HepG2 (cell line): ENCODE data around the gene CNPPD1. TPM values are rescaled to one million over a fixed set of nuclear protein-coding genes. Genes with fewer than 3 reads are reported as not detected.

ENCODE experiments used
- NFYC ChIP-seq: IDR thresholded peaks from 2 replicates; pipeline ENCODE4 v1.6.1; 2016; ENCODE audit warnings: missing genetic modification reagents, missing compliant biosample characterization
- NRL ChIP-seq: sonication (generic); formaldehyde crosslinking; IDR thresholded peaks from 2 replicates; pipeline ENCODE4 v1.5.0; 2020; ENCODE audit warnings: missing genetic modification reagents, mild to moderate bottlenecking, moderate library complexity, borderline replicate concordance
- TSC22D2 ChIP-seq: sonication (generic); formaldehyde crosslinking; IDR thresholded peaks from 2 replicates; pipeline ENCODE4 v1.5.1; 2020; ENCODE audit warnings: missing genetic modification reagents, mild to moderate bottlenecking, borderline replicate concordance
- ZNF274 ChIP-seq: sonication (generic); formaldehyde crosslinking; IDR thresholded peaks from 2 replicates; pipeline ENCODE4 v1.5.1; 2020; ENCODE audit warnings: mild to moderate bottlenecking, missing genetic modification reagents
- ZNF788 ChIP-seq: sonication (generic); formaldehyde crosslinking; IDR thresholded peaks from 2 replicates; pipeline ENCODE4 v1.5.0; 2020; ENCODE audit warnings: mild to moderate bottlenecking, missing genetic modification reagents, borderline replicate concordance
- polyA plus RNA-seq, 8 experiments: library from polyadenylated mRNA; depleted of rRNA in 3 of 8; stranded (reverse) in 7 of 8; unstranded in 1 of 8; fragments of >200 nt; fragmentation: Illumina TruSeq in 4 of 8; extraction: Trizol in 4 of 8; gene quantifications; 2 replicates each; pipeline versions ENCODE4 v1.2.1 to v1.2.3, GENCODE V29; 2011 to 2016; ENCODE audit warnings: low read depth in 4 of 8, missing spikeins in 1 of 8, mixed read lengths in 1 of 8; ENCODE audit not compliant: insufficient read depth in 1 of 8
- total RNA-seq, 5 experiments: library from RNA; depleted of rRNA; stranded (reverse); fragments of >200 nt; fragmentation: Illumina TruSeq; extraction: Trizol; gene quantifications; 2 replicates each; pipeline ENCODE4 v1.2.3, GENCODE V29; 2016; ENCODE audit warnings: low read depth in 1 of 5
- TF ChIP-seq, protein P1 (sequence below): sonication (generic); formaldehyde crosslinking; conservative IDR thresholded peaks from 2 replicates; pipeline ENCODE4 v1.4.0; 2020; ENCODE audit warnings: mild to moderate bottlenecking, missing genetic modification reagents, moderate library complexity
- TF ChIP-seq, protein P2 (sequence below), 2 experiments: sonication (generic) in 1 of 2; formaldehyde crosslinking in 1 of 2; IDR thresholded peaks; 2 replicates each; pipeline versions ENCODE4 v1.4.0 to v1.6.1; 2016 to 2020; ENCODE audit warnings: borderline replicate concordance in 1 of 2, low read depth in 1 of 2, mild to moderate bottlenecking in 1 of 2, missing genetic modification reagents in 1 of 2
- TF ChIP-seq, protein P3 (sequence below): sonication (generic); formaldehyde crosslinking; IDR thresholded peaks from 2 replicates; pipeline ENCODE4 v1.4.0; 2020; ENCODE audit warnings: missing genetic modification reagents, low read depth, mild to moderate bottlenecking, borderline replicate concordance

Gene CNPPD1
- total and polyA plus RNA-seq, 2 of the 13 experiments (the other 11 are each of a cell fraction or from before 2014, with no cell fraction given): 35.5 to 49.4 TPM

DNA sequence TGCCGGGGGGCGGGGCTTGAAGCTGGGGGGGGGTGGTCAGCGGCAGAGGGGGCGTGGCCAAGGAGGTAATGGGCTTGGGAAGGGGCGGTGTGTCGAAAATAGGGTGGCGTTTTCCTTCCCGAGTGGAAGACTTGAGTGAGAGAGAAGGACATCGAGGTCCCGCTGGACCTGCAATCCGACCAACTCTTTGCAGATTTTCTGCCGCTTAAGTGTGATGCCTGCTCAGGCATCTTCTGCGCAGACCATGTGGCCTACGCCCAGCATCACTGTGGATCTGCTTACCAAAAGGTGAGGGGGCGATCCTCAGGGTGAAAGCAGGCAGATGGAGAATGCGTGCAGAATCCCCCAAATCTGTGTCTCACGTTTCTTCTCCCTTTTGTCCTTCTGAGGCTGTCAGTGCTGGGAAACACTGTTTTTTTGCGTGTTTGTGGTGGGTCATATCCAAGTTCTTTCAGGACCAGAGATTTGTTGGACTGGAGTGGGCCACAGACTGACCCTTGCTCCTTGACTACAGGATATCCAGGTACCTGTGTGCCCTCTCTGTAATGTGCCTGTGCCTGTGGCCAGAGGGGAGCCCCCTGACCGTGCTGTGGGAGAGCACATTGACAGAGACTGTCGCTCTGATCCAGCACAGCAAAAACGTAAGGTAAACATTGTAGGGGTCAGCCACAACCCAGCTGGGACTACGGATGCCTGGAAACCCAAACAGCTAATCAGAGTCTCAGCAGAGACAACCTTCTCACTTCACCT, 30.6 kb upstream of the CNPPD1 start (continued):
- TF ChIP-seq, protein P1, sequence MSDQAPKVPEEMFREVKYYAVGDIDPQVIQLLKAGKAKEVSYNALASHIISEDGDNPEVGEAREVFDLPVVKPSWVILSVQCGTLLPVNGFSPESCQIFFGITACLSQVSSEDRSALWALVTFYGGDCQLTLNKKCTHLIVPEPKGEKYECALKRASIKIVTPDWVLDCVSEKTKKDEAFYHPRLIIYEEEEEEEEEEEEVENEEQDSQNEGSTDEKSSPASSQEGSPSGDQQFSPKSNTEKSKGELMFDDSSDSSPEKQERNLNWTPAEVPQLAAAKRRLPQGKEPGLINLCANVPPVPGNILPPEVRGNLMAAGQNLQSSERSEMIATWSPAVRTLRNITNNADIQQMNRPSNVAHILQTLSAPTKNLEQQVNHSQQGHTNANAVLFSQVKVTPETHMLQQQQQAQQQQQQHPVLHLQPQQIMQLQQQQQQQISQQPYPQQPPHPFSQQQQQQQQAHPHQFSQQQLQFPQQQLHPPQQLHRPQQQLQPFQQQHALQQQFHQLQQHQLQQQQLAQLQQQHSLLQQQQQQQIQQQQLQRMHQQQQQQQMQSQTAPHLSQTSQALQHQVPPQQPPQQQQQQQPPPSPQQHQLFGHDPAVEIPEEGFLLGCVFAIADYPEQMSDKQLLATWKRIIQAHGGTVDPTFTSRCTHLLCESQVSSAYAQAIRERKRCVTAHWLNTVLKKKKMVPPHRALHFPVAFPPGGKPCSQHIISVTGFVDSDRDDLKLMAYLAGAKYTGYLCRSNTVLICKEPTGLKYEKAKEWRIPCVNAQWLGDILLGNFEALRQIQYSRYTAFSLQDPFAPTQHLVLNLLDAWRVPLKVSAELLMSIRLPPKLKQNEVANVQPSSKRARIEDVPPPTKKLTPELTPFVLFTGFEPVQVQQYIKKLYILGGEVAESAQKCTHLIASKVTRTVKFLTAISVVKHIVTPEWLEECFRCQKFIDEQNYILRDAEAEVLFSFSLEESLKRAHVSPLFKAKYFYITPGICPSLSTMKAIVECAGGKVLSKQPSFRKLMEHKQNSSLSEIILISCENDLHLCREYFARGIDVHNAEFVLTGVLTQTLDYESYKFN (CRISPR knock-in tag): no peak
- 0 out of 2 replicates have a peak, but pooled peaks have one; percentile 19 for TF ChIP-seq TSC22D2 (CRISPR knock-in tag)
- TF ChIP-seq, protein P2, sequence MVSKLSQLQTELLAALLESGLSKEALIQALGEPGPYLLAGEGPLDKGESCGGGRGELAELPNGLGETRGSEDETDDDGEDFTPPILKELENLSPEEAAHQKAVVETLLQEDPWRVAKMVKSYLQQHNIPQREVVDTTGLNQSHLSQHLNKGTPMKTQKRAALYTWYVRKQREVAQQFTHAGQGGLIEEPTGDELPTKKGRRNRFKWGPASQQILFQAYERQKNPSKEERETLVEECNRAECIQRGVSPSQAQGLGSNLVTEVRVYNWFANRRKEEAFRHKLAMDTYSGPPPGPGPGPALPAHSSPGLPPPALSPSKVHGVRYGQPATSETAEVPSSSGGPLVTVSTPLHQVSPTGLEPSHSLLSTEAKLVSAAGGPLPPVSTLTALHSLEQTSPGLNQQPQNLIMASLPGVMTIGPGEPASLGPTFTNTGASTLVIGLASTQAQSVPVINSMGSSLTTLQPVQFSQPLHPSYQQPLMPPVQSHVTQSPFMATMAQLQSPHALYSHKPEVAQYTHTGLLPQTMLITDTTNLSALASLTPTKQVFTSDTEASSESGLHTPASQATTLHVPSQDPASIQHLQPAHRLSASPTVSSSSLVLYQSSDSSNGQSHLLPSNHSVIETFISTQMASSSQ (IDR thresholded peaks at IDR 0.05; ENCODE audit: low read depth): no peak
- TF ChIP-seq, protein P2 (CRISPR knock-in tag; IDR thresholded peaks at IDR 0.05; ENCODE audit: borderline replicate concordance): 0 out of 2 replicates have a peak, but pooled peaks have one; percentile 6
- TF ChIP-seq NRL: peak; percentile 37; the same call in 1 of the 2 replicates
- 0 out of 2 replicates have a peak, but pooled peaks have one; percentile 7 for TF ChIP-seq NFYC (CRISPR knock-in tag)
- TF ChIP-seq, protein P3, sequence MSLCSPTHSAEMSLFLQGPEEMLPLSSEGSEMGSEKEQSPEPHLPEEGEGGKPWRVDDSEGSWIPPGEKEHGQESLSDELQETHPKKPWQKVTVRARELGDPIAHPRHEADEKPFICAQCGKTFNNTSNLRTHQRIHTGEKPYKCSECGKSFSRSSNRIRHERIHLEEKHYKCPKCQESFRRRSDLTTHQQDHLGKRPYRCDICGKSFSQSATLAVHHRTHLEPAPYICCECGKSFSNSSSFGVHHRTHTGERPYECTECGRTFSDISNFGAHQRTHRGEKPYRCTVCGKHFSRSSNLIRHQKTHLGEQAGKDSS: 0 out of 2 replicates have a peak, but pooled peaks have one; percentile 15
- peak; percentile 65 for TF ChIP-seq ZNF788 (CRISPR knock-in tag)
- peak; percentile 39; the same call in 1 of the 2 replicates for TF ChIP-seq ZNF274 (CRISPR knock-in tag)
